GM13977 (cell line): ENCODE data around the gene AFG3L2.
"Not testable (repeated sequence)": the region's sequence is repeated elsewhere in the genome, so short reads cannot be mapped to it uniquely, and the experiment has no call there.

Experiments
- DNase-seq: peaks from one replicate; pipeline ENCODE4 v3.0.0; 2012; ENCODE audit warnings: low spot score
- CTCF ChIP-seq: IDR thresholded peaks from 2 replicates; pipeline ENCODE4 v1.5.1; 2012; ENCODE audit warnings: mild to moderate bottlenecking, control low read depth; ENCODE audit not compliant: insufficient read depth; ENCODE audit errors: extremely low read depth, missing control alignments
- in situ Hi-C: fragments of 300-500 bp; cut with MboI; formaldehyde crosslinking; loops from one replicate; pipeline ENCODE4 v1.12.0; 2022; ENCODE audit warnings: low sequenced_read_pairs, low pct_unique_long_range_greater_than_20kb, mixed read lengths, inconsistent platforms; ENCODE audit not compliant: unreplicated experiment

Gene AFG3L2

GRCh38 chr18:12391487-12392165, 14.6 kb upstream of the AFG3L2 start:
- TF ChIP-seq CTCF: peak; percentile 87
- in situ Hi-C loops: loop anchor here (25.0 kb wide), 1 partner anchor 546 kb away; the partner anchor contains the start of gene SEH1L

GRCh38 chr18:12388442-12388841, 11.4 kb upstream of the AFG3L2 start:
- DNase-seq: no peak
- in situ Hi-C loops: loop anchor here (25.0 kb wide), 1 partner anchor 549 kb away; the partner anchor contains the start of gene SEH1L
- no peak for TF ChIP-seq CTCF

More at GRCh38 chr18:12391487-12392165, 14.6 kb upstream of the AFG3L2 start:
- peak; percentile 67 for DNase-seq

GRCh38 chr18:12384261-12384660, 7.2 kb upstream of the AFG3L2 start:
- no peak for DNase-seq
- TF ChIP-seq CTCF: no peak
- in situ Hi-C loops: loop anchor here (25.0 kb wide), 1 partner anchor 553 kb away; the partner anchor contains the start of gene SEH1L

GRCh38 chr18:12383759-12384158, 6.7 kb upstream of the AFG3L2 start:
- in situ Hi-C loops: loop anchor here (25.0 kb wide), 1 partner anchor 554 kb away; the partner anchor contains the start of gene SEH1L
- not testable (repeated sequence) for DNase-seq

- in situ Hi-C loops: loop anchor here (25.0 kb wide), 1 partner anchor 555 kb away; the partner anchor contains the start of gene SEH1L
- DNase-seq: not testable (repeated sequence)
Observed at GRCh38 chr18:12382221-12382814, 5.3 kb upstream of the AFG3L2 start.

GRCh38 chr18:12378198-12378558, 1.2 kb upstream of the AFG3L2 start:
- DNase-seq: not testable (repeated sequence)
- in situ Hi-C loops: loop anchor here (25.0 kb wide), 1 partner anchor 559 kb away; the partner anchor contains the start of gene SEH1L

GRCh38 chr18:12377556-12378197, 650 bp upstream of the AFG3L2 start:
- in situ Hi-C loops: loop anchor here (25.0 kb wide), 1 partner anchor 560 kb away; the partner anchor contains the start of gene SEH1L
- DNase-seq: no peak
- no peak for TF ChIP-seq CTCF
